ENCODE results near the gene GFRAL. TPM values are rescaled to one million over a fixed set of nuclear protein-coding genes. Genes with fewer than 3 reads are reported as not detected.

Gene GFRAL
- total RNA-seq, 1 experiment from 2014 or later, result not detected

GRCh38 chr6:55423933-55424332 is 96.7 kb downstream of the GFRAL start:
- no peak for TF ChIP-seq ZBTB33 (IDR thresholded peaks at IDR 0.05; ENCODE audit: extremely low read depth, insufficient replicate concordance, low read length)
- TF ChIP-seq ZNF274 (IDR thresholded peaks at IDR 0.05; ENCODE audit: low read depth, low read length), result no peak
- no peak for TF ChIP-seq CTCF (IDR thresholded peaks at IDR 0.05 in 2 of 3, conservative IDR thresholded peaks at IDR 0.05 in 1 of 3; ENCODE audit: borderline replicate concordance in 1 of 3, insufficient read depth in 1 of 3, low read depth in 2 of 3, low read length in 2 of 3)
- no peak for TF ChIP-seq RAD21 (IDR thresholded peaks at IDR 0.05; ENCODE audit: low read depth)
- no peak for TF ChIP-seq SIN3A (IDR thresholded peaks at IDR 0.05; ENCODE audit: low read depth)
- TF ChIP-seq REST (IDR thresholded peaks at IDR 0.05; ENCODE audit: low read depth), result no peak
- TF ChIP-seq POLR2A (IDR thresholded peaks at IDR 0.05; ENCODE audit: borderline replicate concordance, extremely low read depth, insufficient read depth, insufficient read length), result no peak
- no peak for TF ChIP-seq SRF (IDR thresholded peaks at IDR 0.05; ENCODE audit: low read depth)
- no peak for TF ChIP-seq CEBPB (IDR thresholded peaks at IDR 0.05; ENCODE audit: low read depth)
- TF ChIP-seq MAX (IDR thresholded peaks at IDR 0.05), result no peak
- no peak for TF ChIP-seq ZFX (IDR thresholded peaks at IDR 0.05)
- no peak for TF ChIP-seq ELF1 (IDR thresholded peaks at IDR 0.05; ENCODE audit: borderline replicate concordance, low read depth)
- TF ChIP-seq EZH2phosphoT487 (IDR thresholded peaks at IDR 0.05; ENCODE audit: borderline replicate concordance), result no peak
- no peak for TF ChIP-seq EGR1 (IDR thresholded peaks at IDR 0.05; ENCODE audit: low read depth)
- TF ChIP-seq JUND (IDR thresholded peaks at IDR 0.05), result no peak
- BruUV-seq (replicated peaks), result no TSS peak
- ChIA-PET RAD21 (ENCODE audit: low non-redundant PET in 1 of 2, low total read pairs in 2 of 2, uncharacterized antibody in 2 of 2, unreplicated experiment in 2 of 2) (no interaction called here), POLR2A (no interaction called here), CTCF (interaction anchor here (1.2 kb wide), 1 partner anchor 22 kb away, joined by 3 read pairs; no protein-coding TSS in a partner anchor)
- no peak for ATAC-seq
- Histone ChIP-seq H4K20me1 (ENCODE audit: insufficient read depth) (no peaks in the 10 kb centered on the region), H3K27me3 (ENCODE audit: insufficient read depth, low read length) (peaks cover 10% of the 10 kb centered on the region), H3K36me3 (ENCODE audit: control insufficient read depth in 1 of 2, insufficient read depth in 2 of 2, low read length in 2 of 2) (no peaks in the 10 kb centered on the region), H3K79me2 (ENCODE audit: insufficient read depth, low read length) (no peaks in the 10 kb centered on the region), H2AFZ (ENCODE audit: low read depth, low read length, poor library complexity, severe bottlenecking) (no peak overlapping the region), H3K4me1 (ENCODE audit: control insufficient read depth in 1 of 2, insufficient read depth in 2 of 2, low read length in 2 of 2) (no peaks in the 10 kb centered on the region), H3K27ac (ENCODE audit: low read depth, low read length) (no peak overlapping the region), H3K9ac (ENCODE audit: low read length) (no peak overlapping the region), H3K4me3 (replicated peaks in 1 of 2; ENCODE audit: low read depth in 1 of 2, low read length in 2 of 2) (no peak overlapping the region), H3K4me2 (ENCODE audit: low read length) (no peak overlapping the region), H3K9me2 (ENCODE audit: insufficient read depth) (no peaks in the 10 kb centered on the region), H3K9me3 (ENCODE audit: control insufficient read depth in 1 of 2, insufficient read depth in 1 of 2, low read depth in 1 of 2, low read length in 2 of 2) (no peaks in the 10 kb centered on the region)
- intact Hi-C loops (cut with micrococcal nuclease), result no loop called here
- DNase-seq (ENCODE audit: low read depth, low spot score), result no peak

Data from HCT116 (cell line).